Measurements from ENCODE around the gene FLYWCH1.

The FLYWCH1 gene

DNA sequence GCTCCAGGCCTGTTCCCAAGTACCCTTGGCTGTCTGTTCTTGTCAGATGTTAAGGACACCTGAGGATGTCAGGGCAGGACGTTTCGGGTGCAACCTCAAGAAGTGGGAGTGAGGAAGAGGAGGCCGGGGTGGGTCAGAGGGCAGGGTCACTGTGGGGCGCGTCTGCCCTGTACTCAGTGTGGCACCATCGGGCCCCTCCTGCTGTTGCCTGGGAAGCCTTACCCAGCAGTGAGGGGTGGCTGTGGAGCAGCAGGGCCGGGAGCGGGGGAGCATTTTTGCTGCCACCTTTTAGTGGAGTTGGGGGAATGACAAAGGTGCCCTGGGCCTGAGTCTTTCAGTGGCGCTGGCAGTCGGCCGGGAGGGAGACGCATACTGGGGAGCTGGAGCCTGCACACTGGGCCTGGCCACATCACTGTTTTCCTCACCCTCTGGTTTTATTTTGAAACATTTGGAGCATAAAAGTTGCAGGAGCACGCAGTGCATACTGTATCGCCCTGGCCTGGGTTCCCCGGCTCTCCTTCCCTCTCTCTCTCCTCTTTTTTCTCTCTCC, 11.1 kb upstream of the FLYWCH1 start:
- DNase-seq (ENCODE audit: low read depth) = no peak

DNA sequence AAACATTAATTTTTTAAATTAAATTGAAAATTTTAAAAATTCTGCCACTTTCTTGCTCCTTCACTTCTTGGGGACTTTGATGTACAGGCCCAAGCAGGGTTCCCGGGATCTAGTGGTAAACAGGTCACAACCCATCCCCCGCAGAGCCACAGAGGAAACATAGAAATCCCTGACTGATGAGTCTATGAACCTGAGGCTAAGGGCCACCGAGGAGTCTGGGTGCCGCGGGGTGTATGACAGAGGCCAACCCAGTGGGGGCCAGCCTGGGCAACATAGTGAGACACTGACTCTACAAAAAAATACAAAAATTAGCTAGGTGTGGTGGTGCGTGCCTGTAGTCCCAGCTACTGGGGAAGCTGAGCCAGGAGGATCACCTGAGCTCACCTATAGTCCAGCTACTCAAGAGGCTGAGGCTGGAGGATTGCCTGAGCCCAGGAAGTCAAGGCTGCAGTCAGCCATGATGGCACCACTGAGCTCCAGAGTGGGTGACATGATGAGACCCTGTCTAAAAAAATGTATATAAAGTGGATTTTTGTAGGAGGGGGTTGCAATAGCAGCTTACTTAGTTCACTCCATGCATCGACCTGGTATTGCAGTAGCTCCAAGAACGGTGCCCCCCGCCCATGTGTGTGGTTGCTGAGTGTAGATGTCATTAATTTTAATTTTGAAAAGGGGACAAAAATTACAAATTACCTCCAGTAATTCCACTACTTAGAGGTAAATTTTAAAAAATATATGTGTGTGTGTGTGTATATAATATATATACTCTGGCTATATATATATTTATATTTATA, 9.2 kb upstream of the FLYWCH1 start:
- no peak for DNase-seq (ENCODE audit: low read depth)

DNA sequence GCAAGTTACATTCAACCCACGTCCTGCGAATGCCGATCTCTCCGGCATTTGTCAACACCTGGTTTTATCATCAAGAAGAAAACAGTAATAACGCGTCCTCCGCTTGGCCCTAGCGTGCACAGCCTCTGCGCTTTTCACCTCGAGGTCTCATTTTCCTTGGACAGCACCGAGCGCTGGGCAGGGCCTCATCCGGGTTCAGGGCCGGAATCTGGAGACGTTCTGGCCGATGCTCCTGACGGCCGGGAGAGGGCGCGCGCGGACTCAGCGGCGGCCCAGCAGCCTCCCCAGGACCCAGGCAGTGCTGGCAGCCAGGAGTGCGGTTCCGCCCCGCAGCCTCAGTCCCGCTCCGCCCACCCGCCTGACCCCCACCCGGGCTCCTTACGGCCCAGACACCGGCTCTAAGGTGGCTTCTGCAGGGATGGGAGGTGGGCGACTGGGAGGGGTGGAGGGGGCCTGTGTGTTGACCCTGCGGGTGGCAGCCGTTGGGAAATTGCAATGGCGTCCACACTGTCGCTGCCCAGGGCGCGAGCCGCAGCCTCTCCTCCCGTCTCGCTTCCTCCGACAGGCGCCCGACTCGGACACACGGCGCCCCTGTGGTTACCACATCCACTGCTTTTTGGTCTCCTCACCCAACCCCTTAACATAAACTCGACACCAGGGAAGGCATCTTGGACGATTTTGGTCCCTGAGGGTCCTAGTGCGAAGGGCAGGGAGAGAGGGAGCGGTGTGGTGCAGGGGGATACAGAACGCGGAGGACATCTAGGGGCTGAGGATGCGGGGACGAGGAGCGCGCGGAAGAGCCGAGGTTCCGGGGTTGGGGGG, 7.4 kb upstream of the FLYWCH1 start:
- DNase-seq (ENCODE audit: low read depth) = peak; percentile 49

DNA sequence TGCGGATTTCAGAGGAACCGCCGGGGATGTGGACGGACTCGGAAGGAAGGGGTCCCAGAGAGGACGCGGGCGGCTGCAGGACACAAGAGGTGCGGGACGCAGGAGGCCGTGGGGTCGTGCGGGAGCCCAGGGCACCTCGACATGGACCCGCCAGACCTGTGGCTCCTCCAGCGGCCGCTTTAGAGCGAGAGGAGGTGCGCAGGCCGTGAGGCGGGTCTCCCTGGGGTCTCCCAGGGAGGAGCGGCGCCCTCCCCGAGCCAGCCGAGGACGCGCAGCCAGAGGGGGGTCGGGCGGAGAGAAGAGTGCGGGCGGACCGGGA, 6.8 kb upstream of the FLYWCH1 start:
- no peak for DNase-seq (ENCODE audit: low read depth)

DNA sequence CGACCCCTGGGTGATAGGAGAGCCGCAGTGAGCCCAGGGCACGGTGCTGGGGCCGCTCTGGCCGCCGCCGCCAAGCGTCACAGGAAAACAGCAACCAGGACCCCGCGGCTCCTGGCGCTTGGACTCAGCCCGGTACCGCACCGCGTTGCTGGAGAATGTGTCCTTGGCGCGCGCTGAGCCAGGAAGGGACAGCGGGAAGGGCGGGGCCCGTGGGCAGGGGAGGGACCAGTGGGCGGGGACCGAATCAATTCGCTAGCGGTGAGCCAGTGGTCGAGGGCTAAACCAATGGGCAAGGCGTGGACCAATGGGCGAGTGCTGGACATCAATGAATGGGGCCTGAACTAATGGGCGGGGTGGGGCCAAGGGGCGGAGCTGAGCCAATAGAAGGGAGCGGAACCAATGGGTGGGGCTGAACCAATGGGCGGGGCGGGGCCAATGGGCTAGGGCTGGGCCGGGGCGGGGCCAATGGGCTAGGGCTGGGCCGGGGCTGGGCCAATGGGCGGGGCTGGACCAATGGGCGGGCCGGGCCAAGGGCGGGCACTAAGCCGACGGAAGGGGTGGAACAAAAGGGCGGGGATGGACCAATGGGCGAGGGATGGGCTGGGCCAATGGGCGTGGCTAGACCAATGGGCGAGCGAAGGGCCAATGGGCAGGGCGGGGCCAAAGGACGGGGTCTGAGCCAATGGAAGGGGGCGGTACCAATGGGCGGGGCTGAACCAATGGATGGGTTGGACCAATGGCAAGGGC, 6.3 kb upstream of the FLYWCH1 start:
- DNase-seq (ENCODE audit: low read depth) = peak; percentile 79

DNA sequence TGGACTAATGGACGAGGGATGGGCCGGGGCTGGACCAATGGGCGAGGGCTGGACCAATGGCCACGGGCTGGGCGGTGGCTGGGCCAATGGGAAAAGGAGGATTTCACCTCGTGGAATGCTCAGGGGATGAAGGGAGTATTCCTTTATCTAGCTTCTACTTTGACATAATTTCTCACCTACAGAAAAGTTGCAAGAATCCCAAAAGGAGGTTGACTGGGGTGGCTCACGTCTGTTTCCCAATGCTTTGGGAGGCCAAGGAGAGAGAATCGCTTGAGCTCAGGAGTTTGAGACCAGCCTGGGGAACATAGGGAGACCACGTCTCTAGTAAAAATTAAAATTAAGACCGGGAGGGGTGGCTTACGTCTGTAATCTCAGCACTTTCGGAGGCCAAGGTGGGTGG, 5.7 kb upstream of the FLYWCH1 start:
- no peak for DNase-seq (ENCODE audit: low read depth)

DNA sequence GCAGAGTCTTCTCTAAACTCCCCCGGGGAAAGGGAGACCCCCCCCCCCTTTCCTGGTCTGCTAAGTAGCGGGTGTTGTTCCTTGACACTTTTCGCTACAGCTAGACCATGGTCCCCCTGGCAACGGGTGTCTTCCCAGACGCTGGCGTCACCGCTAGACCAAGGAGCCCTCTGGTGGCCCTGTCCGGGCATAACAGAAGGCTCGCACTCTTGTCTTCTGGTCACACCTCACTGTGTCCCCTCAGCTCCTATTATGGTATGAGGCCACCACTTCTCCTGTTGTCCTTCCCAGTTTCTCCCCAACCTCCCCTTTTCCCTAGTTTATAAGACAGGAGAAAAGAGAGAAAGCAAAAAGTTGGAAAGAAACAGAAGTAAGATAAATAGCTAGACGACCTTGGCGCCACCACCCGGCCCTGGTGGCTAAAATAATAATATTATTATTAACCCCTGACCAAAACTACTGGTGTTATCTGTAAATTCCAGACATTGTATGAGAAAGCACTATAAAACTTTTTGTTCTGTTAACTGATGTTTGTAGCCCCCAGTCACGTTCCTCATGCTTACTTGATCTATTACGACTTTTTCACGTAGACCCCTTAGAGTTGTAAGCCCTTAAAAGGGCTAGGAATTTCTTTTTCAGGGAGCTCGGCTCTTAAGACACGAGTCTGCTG, 4.5 kb upstream of the FLYWCH1 start:
- DNase-seq (ENCODE audit: low read depth) = peak; percentile 21

DNA sequence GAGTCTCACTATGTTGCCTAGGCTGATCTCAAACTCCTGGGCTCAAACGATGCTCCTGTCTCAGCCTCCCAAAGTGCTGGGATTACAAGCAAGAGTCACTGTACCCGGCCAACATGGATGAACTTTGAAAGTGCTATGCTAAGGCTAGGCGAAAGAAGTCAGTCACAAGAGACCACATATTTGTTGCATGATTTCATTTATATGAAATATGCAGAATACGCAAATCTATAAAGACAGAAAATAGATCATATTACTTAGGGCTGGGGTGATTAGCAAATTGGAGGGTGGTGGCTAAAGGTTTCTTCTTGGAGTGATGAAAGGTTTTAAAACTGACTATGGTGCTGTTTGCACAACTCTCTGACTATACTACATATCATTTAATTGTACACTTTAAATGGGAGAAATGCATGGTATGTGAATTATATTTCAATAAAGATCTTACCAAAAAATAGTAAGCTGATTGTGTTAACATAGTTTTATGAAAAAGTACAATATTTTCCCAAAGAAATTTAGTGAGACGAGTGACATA, 1.2 kb upstream of the FLYWCH1 start:
- no peak for DNase-seq (ENCODE audit: low read depth)

DNA sequence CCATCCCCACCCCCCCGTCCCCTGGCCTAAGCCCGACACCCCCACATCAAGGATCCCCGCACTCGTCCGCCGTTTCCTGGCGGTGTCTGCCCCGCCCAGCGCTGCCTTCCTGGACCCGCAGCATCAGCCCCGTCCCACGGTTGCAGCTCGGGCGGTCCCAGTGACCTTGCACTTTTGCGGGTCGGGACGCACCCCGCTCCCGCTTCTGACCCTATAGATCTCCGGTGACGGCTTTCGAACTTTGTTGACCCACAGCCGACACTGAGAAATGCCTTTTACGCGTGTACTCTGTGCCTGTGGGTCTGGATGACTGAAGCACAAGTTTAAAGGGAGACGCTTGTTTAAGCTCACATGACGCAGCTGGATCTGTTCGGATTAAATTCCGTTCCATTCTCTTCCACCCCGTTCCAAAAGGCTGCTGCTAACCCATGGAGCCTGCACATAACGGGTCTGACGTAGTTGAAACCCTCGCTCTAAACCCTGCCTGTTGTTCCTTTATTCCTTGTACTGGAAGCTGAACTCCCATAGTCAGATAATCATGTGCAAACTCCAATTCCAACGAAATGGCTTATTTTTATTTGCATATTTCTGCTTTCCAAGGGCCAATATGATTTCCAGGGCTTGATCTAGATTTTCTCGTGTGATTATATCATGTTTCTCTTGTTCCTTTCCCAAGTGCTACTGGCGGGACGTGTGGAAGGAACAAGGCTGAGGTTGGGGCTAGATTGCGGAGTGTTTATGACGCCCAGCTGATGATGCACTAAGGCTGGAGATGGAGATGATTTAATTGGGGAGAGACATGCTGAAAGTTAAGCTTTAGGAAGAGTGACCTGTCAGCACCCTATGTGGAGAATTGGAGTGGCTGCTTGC, 834 bp downstream of the FLYWCH1 start:
- DNase-seq (ENCODE audit: low read depth) = peak; percentile 19

DNA sequence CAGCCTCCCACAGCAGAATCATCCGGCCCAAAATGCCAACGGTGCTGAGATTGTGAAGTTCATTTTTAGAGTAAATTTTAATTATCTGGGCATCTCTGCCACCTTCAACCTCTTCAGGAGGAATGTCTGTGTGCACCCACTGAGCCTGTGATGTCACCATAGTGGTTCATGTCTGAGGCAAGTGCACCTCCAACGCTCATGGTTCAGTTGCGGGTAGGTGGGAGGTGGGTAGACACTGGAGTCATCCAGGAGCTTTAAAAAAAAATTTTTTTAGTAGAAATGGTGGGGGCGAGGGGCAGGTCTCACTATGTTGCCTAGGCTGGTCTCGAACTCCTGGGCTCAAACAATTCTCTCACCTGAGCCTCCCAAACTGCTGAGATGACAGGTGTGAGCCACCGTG, 1.9 kb downstream of the FLYWCH1 start:
- no peak for DNase-seq (ENCODE audit: low read depth)

DNA sequence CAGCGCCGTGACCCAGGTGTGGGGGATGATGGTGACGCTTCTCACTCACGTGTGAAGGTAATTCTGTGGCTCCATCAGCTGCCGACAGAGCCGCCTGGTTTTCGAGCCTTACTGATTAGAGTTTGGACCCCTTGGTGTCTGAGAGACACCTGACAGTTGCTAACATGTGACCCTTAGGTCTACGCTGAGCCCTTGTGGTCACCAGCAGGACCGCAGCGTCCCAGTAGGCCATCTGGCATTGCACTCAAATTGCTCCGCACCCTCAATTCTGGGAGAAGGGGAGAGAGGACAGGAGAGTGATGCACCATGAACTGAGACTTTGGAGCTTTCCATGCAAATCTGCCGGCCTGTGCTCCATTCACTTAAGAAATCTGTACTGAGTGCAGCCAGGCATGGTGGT, 2.5 kb downstream of the FLYWCH1 start:
- no peak for DNase-seq (ENCODE audit: low read depth)

DNA sequence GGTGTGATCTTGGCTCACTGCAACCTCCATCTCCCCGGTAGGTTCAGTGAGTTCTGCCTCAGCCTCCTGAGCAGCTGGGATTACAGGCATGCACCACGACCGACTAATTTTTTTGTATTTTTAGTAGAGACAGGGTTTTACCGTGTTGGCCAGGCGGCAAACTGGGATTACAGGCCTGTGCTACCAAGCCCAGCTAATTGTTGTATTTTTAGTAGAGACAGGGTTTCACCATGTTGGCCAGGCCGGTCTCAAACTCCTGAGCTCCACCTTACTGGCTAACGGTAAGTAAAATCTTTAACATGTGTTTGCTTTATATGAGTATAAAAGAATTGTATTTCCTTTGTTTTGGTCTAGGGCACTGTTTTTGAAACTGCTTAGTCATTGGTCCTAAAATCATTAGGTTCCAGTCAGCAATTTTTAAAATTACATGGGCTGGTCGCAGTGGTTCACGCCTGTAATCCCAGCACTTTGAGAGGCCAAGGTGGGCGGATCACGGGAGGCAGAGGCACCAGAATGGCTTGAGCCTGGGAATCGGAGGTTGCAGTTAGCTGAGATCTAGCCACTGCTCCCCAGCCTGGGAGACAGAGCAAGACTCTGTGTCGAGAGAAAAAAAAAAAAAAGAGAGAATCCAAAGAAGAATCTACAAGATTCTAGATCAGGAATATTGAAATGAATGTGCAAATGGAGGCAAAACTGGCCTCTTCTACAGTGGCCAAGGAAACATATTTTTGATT, 3.6 kb downstream of the FLYWCH1 start:
- DNase-seq (ENCODE audit: low read depth) = no peak

DNA sequence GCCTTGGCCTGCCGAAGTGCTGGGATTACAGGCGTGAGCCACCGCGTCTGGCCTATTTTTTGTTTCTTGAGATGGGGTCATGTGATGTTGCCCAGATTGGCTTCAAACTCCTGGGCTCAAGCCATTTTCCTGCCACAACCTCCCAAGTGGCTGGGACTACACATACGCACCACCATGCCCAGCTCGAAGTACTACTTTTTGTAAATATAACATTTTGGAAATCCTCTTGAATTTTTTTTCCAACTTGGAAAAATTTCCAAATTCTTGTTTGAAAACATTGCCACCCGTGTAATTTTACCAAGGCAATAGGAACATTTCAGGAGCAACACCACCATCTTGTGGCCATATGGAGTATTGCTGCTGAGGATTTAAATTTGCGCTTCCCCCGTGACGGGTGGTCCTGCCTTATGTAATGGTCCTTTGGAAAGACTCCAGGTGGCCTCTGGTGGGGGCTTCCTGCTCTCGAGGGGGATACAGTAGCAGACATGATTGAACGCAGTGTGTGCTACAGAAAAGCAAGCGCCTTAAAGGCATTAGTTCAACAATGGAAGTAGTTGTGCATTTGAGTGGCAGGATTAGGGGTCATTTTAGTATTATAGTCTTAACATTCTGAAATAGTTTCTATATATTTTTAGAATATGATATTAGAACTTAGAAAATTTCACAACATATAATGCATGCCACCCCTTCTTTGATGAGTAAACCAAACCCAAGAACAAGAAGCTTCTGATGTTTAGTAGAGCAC, 8.0 kb downstream of the FLYWCH1 start:
- peak; percentile 47 for DNase-seq (ENCODE audit: low read depth)

DNA sequence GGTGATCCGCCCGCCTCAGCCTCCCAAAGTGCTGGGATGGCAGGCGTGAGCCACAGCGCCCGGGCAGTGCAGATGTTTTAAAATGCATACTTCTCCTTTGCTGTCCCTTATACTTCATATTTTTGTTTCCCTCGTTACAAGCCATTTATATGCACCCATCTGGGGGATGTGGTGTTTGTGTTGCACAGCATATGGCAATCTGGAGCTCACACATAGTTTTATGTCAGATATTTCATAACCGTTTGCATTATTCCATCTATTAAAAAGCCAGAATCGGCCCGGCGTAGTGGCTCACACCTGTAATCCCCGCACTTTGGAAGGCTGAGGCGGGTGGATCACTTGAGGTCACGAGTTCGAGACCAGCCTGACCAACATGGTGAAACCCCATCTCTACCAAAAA, 11.8 kb downstream of the FLYWCH1 start:
- no peak for DNase-seq (ENCODE audit: low read depth)

DNA sequence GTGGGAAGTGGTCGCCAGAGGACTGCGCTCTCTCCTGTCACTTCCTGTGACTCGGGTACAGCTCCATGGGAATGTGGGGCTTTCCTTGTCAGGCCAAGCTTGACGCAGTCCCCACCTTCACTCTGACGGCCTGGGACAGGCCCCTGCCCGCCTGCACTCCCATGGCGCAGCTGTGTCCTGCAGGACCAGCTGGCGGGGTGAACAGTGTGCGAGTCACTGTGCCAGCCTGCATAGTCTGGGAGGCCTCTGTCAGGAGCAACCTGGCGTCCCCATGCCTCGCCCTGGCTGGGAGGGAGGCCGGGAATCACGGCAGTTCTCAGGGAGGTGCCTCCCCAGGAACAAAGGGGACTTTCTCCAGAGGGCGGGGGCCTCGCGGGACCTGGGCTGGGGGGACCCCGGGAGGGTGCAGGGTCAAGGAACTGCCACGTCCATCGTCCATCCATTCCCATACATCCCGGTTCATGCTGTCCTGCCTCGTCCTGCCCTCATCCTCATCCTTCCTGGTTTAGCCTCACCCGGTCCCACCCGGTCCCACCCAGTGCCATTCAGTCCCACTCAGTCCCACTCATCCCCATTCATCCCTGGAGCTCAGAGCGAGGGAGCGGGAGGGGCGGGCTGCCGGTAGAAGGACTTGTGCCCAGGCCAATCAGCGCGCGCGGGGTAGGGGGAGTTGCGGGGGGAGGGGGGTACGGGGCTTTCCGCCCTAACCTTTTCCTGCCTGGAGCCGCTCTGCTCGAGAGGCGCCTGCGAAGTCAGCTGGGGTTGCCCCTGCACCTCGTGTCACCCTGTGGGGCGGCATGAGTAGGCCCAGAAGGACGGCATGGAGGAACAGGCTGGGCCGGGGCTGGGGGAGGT, 13.4 kb downstream of the FLYWCH1 start:
- DNase-seq (ENCODE audit: low read depth) = no peak

DNA sequence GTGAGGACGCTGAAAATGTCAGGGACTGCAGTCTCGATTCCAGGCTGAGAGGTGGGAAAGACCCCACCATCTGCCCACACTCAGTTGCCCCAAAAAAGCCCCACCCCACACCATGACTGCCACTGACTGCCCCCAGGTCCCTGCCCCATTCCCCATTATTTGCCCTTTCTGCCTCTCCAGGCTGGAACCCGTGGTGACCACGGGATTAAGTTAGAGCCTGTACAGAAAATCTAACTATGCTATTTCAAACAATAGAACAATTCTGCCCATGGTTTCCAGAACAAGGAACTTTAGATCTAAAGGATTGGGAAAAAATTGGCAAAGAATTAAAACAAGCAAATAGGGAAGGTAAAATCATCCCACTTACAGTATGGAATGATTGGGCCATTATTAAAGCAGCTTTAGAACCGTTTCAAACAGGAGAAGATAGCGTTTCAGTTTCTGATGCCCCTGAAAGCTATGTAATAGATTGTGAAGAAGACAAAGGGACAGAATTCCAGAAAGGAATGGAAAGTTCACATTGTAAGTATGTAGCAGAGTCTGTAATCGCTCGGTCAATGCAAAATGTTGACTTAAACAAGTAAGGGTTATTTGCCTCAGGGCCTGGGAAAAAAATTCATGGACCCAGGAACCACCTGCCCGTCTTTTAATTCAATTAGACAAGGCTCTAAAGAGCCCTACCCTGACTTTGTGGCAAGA, 14.4 kb downstream of the FLYWCH1 start:
- DNase-seq (ENCODE audit: low read depth) = no peak

DNA sequence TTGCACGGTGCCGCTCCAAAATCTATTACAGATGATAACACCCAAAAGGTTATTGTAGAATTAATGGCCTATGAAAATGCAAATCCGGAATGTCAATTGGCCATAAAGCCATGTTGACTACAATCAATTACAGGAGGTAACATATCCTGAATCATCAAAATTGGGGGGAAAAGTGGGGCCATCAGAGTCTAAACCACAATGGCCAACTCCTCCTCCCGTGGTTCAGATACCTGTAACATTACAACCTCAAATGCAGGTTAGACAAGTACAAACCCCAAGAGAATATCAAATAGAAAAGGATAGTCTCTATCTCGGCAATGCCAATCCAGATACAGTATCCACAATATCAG, 14.9 kb downstream of the FLYWCH1 start:
- no peak for DNase-seq (ENCODE audit: low read depth)
